Measurements from ENCODE around the gene CDRT15. TPM values are rescaled to one million over a fixed set of nuclear protein-coding genes. Genes with fewer than 3 reads are reported as not detected.
"Not testable (repeated sequence)": the region's sequence is repeated elsewhere in the genome, so short reads cannot be mapped to it uniquely, and the experiment has no call there.

The CDRT15 gene
- total RNA-seq (not detected), polyA plus RNA-seq (under 1 TPM in 1 of 3 donors, not detected in 2; 0.62 TPM), total RNA-seq (0 reads per million in 6 experiments)

DNA sequence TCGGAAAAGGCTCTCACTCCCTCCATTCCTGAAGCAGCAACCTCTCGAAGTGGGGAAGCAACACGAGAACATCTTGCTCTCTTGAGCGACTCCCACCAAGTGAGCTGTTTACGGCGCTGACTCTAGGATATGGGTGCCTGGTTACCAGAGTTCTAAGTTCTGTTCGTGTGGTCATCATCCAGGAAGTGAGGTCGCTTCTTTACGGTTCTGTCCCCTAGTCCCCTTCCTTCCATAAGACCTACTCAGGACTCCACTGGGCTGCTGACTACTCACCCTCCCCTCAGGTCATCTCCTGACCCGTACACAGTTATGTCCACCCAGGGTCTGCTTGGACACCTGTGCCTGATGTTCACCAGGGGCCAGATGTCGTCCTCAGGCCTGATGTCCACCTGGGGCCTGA is at the start of gene CDRT15:
TSS of gene CDRT15 (minus strand) at position 101 of the 400 bp plus-strand sequence. CDS start at position 72, 29 bp downstream.
- H3K9me3 Mint-ChIP-seq, H3K36me3 Mint-ChIP-seq, H3K27me3 Mint-ChIP-seq, H3K4me1 Mint-ChIP-seq, H3K27ac Mint-ChIP-seq, DNase-seq, ATAC-seq, POLR2A ChIA-PET, H3K4me3 Mint-ChIP-seq: not testable (repeated sequence)

DNA sequence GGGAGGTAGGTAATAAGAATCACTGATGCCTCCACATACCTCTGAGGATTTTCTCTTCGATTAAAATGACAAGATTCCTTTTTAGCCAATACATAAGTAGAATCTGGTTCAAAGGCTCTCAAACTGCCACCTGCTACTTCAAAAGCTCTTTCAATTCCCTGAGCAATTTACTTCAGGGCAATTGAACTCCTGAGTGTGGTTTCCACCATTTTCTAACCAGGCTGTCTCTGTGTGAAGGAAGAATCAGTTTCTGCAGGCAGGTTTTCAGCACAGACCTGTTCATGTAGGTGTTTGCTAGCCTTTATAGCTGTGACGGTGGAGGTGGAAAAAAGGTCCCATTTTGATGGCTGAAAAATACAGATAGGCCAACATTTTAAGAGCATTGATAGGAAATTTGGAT is 46.1 kb upstream of the CDRT15 start:
- ATAC-seq (no peak), DNase-seq (no peak)
- Mint-ChIP-seq H3K9me3 (no peaks in the 10 kb centered on the region), H3K36me3 (no peaks in the 10 kb centered on the region), H3K27me3 (peaks cover 5 to 29% (median 14%) of the 10 kb centered on the region in 5 donors), H3K27ac (no peak overlapping the region), H3K4me3 (no peak overlapping the region), H3K4me1 (peaks cover 0 to 7% (median 0%) of the 10 kb centered on the region in 4 donors)
- POLR2A ChIA-PET = no interaction called here

DNA sequence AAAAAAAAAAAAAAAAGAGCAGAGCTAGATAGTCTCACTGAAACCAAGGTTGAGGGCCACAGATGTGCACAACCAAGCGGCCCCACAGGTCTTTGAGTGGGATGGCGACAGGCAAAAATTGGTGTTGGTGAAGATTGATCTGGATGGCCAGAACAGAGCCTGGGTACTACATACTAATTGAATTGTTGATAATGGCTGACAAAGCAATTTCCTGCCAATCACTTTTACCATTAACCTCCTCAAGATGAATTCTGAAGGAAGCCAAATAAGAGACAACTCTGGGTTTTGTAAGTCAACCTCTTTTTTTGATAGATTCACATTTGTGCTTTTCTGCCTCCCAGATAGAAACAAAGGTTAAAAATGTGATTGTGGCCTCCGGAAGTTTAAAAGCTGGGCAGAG is 44.9 kb upstream of the CDRT15 start:
- H3K4me1 Mint-ChIP-seq = peaks cover 0 to 7% (median 0%) of the 10 kb centered on the region in 4 donors
- DNase-seq (no peak), ATAC-seq (no peak)
- POLR2A ChIA-PET = no interaction called here
- H3K27me3 Mint-ChIP-seq = peaks cover 5 to 29% (median 16%) of the 10 kb centered on the region in 5 donors
- no peak overlapping the region for H3K27ac Mint-ChIP-seq
- H3K36me3 Mint-ChIP-seq = no peaks in the 10 kb centered on the region
- H3K4me3 Mint-ChIP-seq = no peak overlapping the region
- no peaks in the 10 kb centered on the region for H3K9me3 Mint-ChIP-seq

DNA sequence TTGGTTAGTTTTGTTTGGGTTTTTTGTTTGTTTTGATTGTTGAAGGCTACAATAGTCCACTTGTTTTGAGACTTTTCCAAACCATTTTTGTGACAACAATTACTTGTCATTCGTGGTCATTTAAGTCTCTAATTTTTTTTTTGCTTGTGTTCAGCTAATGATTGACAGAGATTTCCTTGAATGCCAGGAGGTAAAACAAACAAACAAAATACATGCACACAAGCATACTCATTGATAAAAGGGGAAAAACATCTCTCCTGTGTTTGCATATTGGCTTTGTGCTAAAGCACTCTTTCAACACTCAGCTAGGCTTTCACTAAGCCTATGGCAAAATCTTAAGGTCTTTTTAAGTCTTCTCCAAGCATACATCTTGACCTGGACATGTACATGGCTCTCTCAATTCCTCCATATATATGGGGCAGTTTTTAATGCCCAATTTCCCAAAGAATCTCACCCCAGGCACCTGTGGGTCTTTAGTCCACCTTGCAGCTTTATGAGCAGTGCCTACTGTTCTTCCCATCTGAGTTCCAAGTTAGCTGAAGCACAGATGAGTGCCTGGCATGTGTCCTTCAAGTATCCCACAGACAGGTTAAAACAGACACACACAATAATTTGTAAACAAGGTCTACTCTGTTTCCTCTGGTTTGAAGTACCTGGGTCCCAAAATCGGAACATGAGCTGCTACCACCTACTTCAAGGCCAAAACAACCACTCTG is 40.0 kb upstream of the CDRT15 start:
- Mint-ChIP-seq H3K36me3 (peaks cover 0 to 8% (median 3%) of the 10 kb centered on the region in 3 donors), H3K27ac (no peak overlapping the region), H3K27me3 (peaks cover 0 to 11% (median 4%) of the 10 kb centered on the region in 5 donors), H3K4me1 (peaks cover 0 to 2% (median 0%) of the 10 kb centered on the region in 4 donors), H3K9me3 (peaks cover 0 to 18% (median 3%) of the 10 kb centered on the region in 9 donors), H3K4me3 (no peak overlapping the region)
- ATAC-seq (no peak), DNase-seq (no peak)
- POLR2A ChIA-PET = no interaction called here

DNA sequence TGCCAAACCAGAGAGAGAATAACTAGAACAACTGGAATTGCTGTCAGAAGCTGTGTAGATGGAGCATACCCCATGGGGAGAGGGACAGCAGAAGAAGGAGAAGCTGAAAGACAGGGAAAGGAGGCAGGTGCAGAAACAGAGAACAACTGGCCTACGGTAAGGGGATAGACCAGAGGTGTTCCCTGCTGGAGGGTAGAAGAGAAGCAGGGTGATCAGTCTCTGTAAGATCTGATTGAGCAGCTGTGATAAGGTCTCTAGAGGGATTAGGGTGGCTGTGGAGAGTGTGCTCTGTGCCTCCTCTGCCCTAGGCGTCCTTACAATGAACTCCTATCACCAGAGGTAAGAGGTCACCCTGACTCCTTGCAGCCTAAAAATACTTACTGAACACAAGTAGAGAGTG is 33.8 kb upstream of the CDRT15 start:
- ATAC-seq (no peak), DNase-seq (no peak)
- POLR2A ChIA-PET = no interaction called here

DNA sequence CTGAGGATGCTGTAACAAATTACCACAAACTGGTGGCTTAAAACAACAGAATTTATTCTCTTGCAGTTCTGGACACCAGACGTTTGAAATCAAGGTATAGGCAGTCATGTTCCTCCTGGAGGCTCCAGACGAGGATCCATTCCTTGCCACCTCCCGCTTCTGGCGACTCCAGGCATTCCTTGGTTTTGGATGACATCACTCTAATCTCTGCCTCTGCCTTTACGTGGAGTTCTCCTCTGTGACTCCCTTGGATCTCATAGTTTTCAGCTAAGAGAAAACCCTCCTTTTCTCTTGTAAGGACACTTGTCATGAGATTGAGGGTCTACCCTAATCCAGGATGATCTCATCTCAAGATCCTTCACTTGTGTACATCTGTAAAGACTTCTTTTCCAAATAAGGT is 32.8 kb upstream of the CDRT15 start:
- peaks cover 0 to 11% (median under 1%) of the 10 kb centered on the region in 9 donors for H3K9me3 Mint-ChIP-seq
- POLR2A ChIA-PET = no interaction called here
- no peak for DNase-seq
- no peak overlapping the region for H3K4me3 Mint-ChIP-seq
- peaks cover 0 to 10% (median 10%) of the 10 kb centered on the region in 4 donors for H3K4me1 Mint-ChIP-seq
- H3K36me3 Mint-ChIP-seq = no peaks in the 10 kb centered on the region
- ATAC-seq = no peak
- peak overlapping the region in 1 of 10 donors; percentile 4 for H3K27ac Mint-ChIP-seq
- H3K27me3 Mint-ChIP-seq = no peaks in the 10 kb centered on the region

More for the DNA sequence above, 33.8 kb upstream of the CDRT15 start:
- H3K9me3 Mint-ChIP-seq = peaks cover 0 to 16% (median 2%) of the 10 kb centered on the region in 9 donors
- peak overlapping the region in 1 of 10 donors; percentile 70 for H3K27ac Mint-ChIP-seq
- H3K4me3 Mint-ChIP-seq = no peak overlapping the region
- H3K4me1 Mint-ChIP-seq = peaks cover 0 to 10% (median 10%) of the 10 kb centered on the region in 4 donors
- peaks cover 0 to 2% (median 0%) of the 10 kb centered on the region in 3 donors for H3K36me3 Mint-ChIP-seq
- H3K27me3 Mint-ChIP-seq = no peaks in the 10 kb centered on the region

DNA sequence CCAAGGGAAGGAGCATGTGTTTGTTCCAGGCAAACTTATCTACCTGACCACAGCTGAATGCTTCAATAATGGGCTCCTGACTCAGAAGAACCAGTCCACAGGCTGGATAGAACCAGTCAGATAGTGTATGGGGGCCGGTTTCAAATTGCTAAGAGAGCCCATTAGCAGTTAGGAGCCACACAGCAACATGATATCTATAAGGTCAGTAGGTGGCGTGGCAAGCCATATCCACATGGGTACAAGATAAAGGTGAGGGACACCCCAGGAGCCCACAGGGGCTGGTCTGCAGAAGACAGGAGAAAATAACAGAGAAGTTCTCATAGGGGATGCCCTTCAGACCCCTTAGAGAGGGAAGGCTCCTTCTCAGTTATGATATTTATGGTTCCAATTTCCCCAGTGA is 31.6 kb upstream of the CDRT15 start:
- peak in 2 of 10 donors; percentile 2 for DNase-seq
- no peaks in the 10 kb centered on the region for H3K27me3 Mint-ChIP-seq
- no peak overlapping the region for H3K27ac Mint-ChIP-seq
- POLR2A ChIA-PET = no interaction called here
- no peak overlapping the region for H3K4me3 Mint-ChIP-seq
- H3K9me3 Mint-ChIP-seq = peaks cover 0 to 7% (median 0%) of the 10 kb centered on the region in 9 donors
- peaks cover 0 to 10% (median 10%) of the 10 kb centered on the region in 4 donors for H3K4me1 Mint-ChIP-seq
- ATAC-seq = no peak
- no peaks in the 10 kb centered on the region for H3K36me3 Mint-ChIP-seq

DNA sequence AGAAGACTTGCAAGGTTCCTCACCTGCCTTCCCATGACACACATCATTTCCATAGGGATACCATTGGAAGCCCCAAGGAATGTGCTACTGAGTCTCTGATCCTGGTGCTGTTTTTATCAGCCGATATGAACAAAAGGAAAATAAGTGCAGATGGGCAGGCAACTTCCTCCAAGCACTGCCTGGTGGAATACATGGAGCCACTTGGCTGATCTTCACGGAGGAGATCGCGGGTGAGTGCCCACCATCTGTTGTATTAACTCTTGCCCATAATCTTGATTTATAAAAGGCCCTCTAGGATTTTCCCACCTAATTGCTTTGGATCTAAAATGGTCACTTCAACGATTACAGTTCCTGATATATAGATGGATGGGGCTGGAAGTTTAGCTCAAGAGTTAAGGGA is 24.7 kb upstream of the CDRT15 start:
- POLR2A ChIA-PET = no interaction called here
- H3K27me3 Mint-ChIP-seq = peaks cover 0 to 5% (median 2%) of the 10 kb centered on the region in 5 donors
- no peak overlapping the region for H3K27ac Mint-ChIP-seq
- H3K4me1 Mint-ChIP-seq = peaks cover 0 to 5% (median 0%) of the 10 kb centered on the region in 4 donors
- H3K9me3 Mint-ChIP-seq = peaks cover 0 to 6% (median 0%) of the 10 kb centered on the region in 9 donors
- H3K4me3 Mint-ChIP-seq = no peak overlapping the region
- ATAC-seq = no peak
- peaks cover 0 to 4% (median 0%) of the 10 kb centered on the region in 3 donors for H3K36me3 Mint-ChIP-seq
- DNase-seq = no peak

DNA sequence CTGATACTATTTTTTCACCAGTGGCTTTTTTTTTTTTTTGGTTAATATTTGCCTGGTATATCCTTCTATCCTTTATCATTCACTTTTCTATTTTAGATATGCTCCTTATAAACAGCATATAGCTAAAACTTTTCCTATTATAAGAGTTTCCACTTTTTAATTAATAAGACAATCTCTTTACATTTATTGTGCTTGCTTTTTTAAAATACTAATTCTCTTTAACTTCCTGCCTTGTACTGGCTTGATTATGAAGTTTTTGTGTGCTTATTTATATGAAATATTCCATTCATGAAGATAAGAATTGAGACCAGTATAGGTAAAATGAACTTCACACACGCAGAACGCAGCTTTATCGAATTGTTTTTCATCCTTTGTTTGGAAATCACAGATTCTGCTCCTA is 9.0 kb upstream of the CDRT15 start:
- H3K4me3 Mint-ChIP-seq = no peak overlapping the region
- peaks cover 0 to 2% (median 0%) of the 10 kb centered on the region in 5 donors for H3K27me3 Mint-ChIP-seq
- H3K36me3 Mint-ChIP-seq = no peaks in the 10 kb centered on the region
- H3K27ac Mint-ChIP-seq = no peak overlapping the region
- no peaks in the 10 kb centered on the region for H3K4me1 Mint-ChIP-seq
- ATAC-seq = no peak
- no peaks in the 10 kb centered on the region for H3K9me3 Mint-ChIP-seq
- DNase-seq = no peak
- POLR2A ChIA-PET = no interaction called here

DNA sequence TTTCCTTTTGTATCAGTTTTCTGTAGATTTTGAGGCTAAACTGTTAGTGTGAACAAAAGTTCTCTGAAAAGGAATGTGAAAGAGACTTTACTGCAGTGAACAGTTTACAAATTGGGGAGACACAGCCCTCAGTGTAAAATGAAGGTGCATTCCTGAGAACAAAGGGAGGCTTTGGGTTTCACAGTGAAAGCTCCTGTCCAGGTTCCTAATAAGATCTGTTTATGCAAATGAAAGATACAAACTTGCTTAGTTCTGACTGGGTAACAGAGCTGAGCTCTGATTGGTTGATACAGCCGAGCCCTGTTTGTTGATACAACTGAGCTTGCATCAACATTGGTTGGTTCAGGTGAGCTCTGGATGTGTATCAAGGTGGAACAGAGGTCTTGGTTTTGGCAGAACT is 8.3 kb upstream of the CDRT15 start:
- H3K27ac Mint-ChIP-seq = no peak overlapping the region
- H3K4me3 Mint-ChIP-seq = no peak overlapping the region
- DNase-seq (no peak), ATAC-seq (no peak)
- H3K27me3 Mint-ChIP-seq = peaks cover 0 to 2% (median 0%) of the 10 kb centered on the region in 5 donors
- H3K9me3 Mint-ChIP-seq = no peaks in the 10 kb centered on the region
- POLR2A ChIA-PET = no interaction called here
- H3K36me3 Mint-ChIP-seq = no peaks in the 10 kb centered on the region
- H3K4me1 Mint-ChIP-seq = no peaks in the 10 kb centered on the region

DNA sequence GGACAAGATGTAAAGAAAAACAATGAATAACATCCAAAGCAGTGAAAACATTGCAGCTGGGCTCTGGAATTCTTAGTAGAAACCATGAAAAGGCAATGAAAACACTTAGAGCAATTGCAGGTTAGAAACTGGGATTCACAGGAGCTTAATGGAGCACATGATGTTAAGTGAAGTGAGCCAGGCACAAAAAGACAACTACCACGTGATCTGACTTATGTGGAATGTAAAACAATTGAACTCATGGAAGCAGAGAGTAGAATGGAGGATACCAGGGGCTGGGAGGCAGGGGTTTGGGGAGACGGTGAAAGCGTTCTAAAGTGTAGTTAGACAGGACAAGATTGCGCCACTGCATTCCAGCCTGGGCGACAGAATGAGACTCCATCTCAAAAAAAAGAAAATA is 2.6 kb upstream of the CDRT15 start:
- H3K27me3 Mint-ChIP-seq, H3K36me3 Mint-ChIP-seq, H3K4me3 Mint-ChIP-seq, POLR2A ChIA-PET, DNase-seq, H3K9me3 Mint-ChIP-seq, H3K4me1 Mint-ChIP-seq, H3K27ac Mint-ChIP-seq, ATAC-seq: not testable (repeated sequence)

DNA sequence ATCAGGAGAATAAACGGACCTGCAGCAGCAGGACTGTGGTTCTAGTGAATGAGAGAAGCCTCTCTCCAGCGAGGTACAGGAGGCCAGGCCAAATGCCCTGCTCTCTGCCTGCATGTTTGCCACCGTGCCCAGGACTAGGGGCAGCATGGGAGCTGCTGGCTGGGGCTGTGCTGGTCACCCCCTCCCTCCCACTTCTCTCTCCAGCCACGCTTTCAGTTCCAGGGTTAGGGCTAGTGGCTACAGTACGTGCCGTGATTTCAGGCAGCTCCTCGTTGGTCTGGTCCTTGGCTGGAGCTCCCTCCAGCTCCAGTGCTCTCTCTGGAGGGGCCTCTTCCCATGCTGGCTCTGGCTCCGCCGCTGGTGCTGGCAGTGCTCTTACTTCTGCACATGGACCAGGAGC is 630 bp downstream of the CDRT15 start:
- DNase-seq, H3K9me3 Mint-ChIP-seq, ATAC-seq, H3K4me3 Mint-ChIP-seq, H3K36me3 Mint-ChIP-seq, H3K4me1 Mint-ChIP-seq, H3K27me3 Mint-ChIP-seq, H3K27ac Mint-ChIP-seq, POLR2A ChIA-PET: not testable (repeated sequence)

DNA sequence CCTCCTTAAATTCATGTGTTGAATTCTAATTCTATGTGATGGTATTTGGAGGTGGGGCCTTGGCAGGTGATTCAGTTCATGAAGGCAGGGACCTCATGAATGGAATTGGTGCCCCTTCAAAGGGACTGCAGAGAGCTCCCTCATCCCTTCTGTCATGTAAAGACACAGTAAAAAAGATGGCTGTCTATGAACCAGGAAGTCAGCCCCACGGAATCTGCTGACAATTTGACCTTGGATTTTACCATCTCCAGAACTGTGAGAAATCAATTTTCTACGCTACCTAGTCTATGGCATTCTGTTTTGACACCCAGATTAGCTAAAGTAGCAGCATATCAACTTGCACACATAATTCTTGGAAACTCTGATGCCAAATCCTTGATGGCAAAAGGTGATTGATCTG is 1.6 kb downstream of the CDRT15 start:
- H3K27me3 Mint-ChIP-seq, H3K4me1 Mint-ChIP-seq, ATAC-seq, H3K9me3 Mint-ChIP-seq, POLR2A ChIA-PET, DNase-seq, H3K27ac Mint-ChIP-seq, H3K36me3 Mint-ChIP-seq, H3K4me3 Mint-ChIP-seq: not testable (repeated sequence)

DNA sequence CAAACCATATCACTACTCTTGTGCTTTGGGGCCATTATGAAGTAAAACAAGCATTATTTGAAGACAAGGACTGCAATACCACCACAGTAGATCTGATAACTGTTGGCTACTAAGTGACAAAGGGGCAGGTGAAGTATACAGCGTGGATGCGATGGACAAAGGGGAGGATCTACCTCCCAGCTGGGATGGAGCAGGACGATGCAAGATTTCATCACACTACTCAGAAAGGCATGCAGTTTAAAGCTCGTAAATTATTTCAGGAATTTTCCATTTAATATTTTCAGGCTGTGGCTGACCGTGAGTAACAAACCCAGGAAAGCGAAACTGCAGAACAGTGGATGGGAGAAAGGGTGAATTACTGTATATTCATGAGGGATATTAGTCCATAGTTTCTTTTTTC is 5.5 kb downstream of the CDRT15 start:
- H3K4me3 Mint-ChIP-seq, H3K36me3 Mint-ChIP-seq, ATAC-seq, H3K9me3 Mint-ChIP-seq, DNase-seq, H3K4me1 Mint-ChIP-seq, POLR2A ChIA-PET, H3K27me3 Mint-ChIP-seq: not testable (repeated sequence)
- peak overlapping the region in 1 of 10 donors; percentile 3 for H3K27ac Mint-ChIP-seq
